Hematopoietic multipotent progenitor cell treated with erythropoietin and hydrocortisone succinate and interleukin-3 and kit ligand, for 8 days (in vitro differentiated cells): ENCODE measurements around the gene TTC28.
"Not testable (repeated sequence)": the region's sequence is repeated elsewhere in the genome, so short reads cannot be mapped to it uniquely, and the experiment has no call there.

Experiments
- DNase-seq: peaks from one replicate; pipeline ENCODE4 v3.0.0-alpha.2; 2015

Gene TTC28

GRCh38 chr22:28553108-28553866 is 126.4 kb downstream of the TTC28 start:
- DNase-seq = not testable (repeated sequence)

DNA sequence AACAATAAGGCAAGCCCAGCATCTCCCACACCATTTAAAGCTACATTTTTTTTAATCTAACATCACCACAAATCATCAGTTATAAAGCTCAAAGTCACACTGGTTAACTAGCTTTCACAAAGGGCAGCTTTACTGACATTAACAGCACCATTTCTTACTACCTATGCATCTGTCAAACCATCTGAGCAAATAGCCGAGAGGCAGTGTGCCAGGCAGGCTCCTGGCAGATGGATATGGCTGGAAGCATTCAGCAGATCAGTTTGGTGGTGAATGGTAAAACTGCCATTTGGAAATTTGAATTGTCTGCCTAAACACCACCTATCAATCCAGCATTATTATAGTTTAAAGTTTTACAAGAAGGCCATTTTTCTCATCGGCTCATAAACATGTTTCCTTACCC is 131.2 kb downstream of the TTC28 start:
- no peak for DNase-seq

GRCh38 chr22:28547132-28547842 is 132.4 kb downstream of the TTC28 start:
- no peak for DNase-seq

DNA sequence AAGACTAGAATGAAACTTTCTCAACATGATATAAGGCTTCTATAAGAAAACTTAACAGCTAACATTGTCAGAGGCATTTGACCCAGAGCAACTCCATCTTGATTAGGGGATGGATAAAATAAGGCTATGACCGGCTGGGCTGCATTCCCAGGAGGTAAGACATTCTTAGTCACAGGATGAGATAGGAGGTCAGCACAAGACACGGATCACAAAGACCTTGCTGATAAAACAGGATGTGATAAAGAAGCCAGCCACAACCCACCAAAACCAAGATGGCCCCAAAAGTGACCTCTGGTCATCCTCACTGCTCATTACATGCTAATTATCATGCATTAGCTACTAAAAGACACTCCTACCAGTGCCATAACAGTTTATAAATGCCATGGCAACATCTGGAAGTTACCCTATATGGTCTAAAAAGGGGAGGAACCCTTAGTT is 135.2 kb downstream of the TTC28 start:
- DNase-seq = peak; percentile 14

- DNase-seq = no peak
These were observed 136.5 kb downstream of the TTC28 start for GRCh38 chr22:28542980-28543621.

- DNase-seq = no peak
These were observed 138.5 kb downstream of the TTC28 start for GRCh38 chr22:28541137-28541536.

DNA sequence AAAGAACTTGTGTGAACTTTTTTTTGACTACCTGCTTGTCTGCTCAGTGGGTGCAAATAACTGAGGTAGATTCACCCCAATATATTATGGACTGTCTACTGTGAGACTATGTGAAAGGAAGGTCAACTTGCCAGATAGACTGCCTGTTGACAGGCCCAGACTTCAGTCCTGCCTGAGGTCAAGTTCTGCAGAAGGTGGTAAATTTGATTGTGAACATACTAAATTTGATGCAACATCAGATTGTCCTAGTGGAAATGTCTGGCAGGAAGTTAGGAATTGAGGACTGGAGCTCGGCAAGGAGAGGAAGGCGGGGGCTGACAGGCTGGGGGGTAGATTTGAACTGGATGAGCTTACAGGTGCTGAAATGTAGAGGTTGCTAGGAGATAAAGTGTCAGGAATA is 140.7 kb downstream of the TTC28 start:
- DNase-seq = no peak

DNA sequence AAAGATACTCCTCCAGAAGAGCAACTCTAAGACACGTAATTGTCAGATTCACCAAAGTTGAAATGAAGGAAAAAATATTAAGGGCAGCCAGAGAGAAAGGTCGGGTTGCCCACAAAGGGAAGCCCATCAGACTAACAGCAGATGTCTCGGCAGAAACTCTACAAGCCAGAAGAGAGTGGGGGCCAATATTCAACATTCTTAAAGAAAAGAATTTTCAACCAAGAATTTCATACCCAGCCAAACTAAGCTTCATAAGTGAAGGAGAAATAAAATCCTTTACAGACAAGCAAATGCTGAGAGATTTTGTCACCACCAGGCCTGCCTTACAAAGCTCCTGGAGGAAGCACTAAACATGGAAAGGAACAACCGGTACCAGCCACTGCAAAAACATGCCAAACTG is 149.1 kb downstream of the TTC28 start:
- not testable (repeated sequence) for DNase-seq

GRCh38 chr22:28529144-28529543 is 150.5 kb downstream of the TTC28 start:
- DNase-seq = not testable (repeated sequence)

- no peak for DNase-seq
These were observed 158.2 kb downstream of the TTC28 start for GRCh38 chr22:28521451-28521850.

DNA sequence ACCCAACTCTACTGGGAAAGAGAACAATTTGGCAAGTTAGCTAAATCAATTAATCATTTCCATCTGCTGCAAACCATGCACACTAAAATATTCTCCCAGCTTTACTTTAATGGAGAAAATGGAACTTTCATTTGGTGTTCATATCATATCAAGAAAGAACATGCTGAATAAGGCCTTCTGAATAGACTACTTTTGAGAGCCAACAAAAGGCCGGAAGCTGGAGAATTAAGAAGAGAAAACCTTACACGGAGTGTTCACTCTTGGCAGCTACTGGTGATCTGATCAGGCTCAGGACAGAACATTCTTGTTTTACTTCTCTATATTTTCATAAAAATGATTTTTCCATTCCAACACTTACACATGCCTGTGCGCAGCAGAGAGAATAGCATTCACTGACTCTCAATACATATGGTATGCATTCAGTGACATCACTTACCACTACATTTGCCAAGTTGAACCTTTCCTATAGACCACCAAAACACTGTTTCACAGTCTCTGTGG is 165.3 kb downstream of the TTC28 start:
- no peak for DNase-seq

GRCh38 chr22:28512387-28512786 is 167.3 kb downstream of the TTC28 start:
- DNase-seq = not testable (repeated sequence)

- DNase-seq = no peak
These were observed 171.7 kb downstream of the TTC28 start for GRCh38 chr22:28507896-28508295.

GRCh38 chr22:28506150-28506535 is 173.5 kb downstream of the TTC28 start:
- no peak for DNase-seq

DNA sequence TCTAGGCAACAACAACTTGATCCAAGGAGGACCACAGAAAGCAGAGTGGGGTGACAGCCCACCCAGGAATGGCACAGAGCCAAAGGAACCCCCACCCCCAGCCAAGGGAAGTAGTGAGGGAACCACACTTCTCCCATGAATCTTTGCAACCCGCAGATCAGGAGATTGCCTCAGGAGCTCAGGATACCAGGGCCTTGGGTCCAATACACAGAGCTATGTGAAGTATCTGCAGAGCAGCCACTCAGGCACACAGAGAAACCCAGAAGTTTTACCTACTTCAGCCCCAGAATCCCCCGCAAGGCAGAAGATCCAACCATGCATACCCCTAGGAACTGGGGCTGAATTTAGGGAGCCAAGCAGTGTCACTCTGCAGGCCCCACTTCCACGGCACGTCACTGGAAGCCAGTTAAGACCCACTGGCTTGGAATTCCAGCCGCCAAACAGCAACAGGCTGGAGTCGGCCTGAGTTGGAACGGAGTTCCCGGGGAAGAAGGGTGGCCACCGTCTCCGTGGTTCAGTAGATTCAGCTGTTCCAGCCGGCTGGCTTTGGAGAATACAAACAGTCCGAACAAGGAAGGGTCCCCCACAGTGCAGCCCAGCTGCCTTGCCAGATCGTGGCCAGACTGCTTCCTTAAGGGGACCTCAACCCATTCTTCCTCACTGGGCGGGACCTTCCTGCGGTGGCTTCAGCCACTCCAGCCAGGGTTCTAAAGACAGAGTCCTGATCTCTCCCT is 174.1 kb downstream of the TTC28 start:
- DNase-seq = no peak

GRCh38 chr22:28500006-28500405 is 179.6 kb downstream of the TTC28 start:
- no peak for DNase-seq

GRCh38 chr22:28498044-28498443 is 181.6 kb downstream of the TTC28 start:
- DNase-seq = no peak

- no peak for DNase-seq
These were observed 182.5 kb downstream of the TTC28 start for GRCh38 chr22:28497188-28497587.

GRCh38 chr22:28491289-28491688 is 188.4 kb downstream of the TTC28 start:
- not testable (repeated sequence) for DNase-seq

DNA sequence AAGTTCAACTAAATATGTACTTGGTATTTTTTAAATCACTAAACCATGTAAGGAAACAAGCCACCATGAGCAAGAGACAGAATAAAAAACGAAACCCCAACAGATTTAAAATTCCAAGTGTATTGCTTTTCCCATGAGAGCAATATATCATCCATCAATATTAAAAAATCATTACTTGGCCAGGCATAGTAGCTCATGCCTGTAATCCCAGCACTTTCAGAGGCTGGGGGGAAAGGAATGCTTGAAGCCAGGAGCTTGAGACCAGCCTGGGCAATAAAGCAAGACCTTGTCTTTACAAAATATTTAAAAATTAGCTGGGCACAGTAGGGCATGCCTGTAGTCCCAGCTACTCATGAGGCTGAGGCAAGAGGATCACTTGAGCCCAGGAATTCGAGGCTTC is 190.8 kb downstream of the TTC28 start:
- peak; percentile 28 for DNase-seq

DNA sequence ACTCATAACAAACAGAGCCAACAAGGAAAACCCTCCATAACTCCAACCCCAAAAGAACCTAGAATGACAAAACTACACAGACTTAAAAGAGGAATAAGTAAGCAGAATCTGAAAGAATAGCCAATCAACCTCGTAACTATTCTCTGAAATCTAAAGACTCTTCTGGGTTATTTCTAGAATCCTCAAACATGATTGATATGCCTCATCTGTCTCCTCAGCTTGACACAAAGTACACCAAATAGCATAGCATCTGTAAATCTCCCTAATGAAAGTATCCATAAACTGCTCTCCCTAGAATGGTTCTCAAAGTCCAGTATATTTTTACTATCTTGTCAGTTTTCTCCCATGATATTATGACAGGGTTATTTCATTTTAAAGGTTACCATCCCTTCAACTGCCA is 195.0 kb downstream of the TTC28 start:
- DNase-seq = no peak

- DNase-seq = no peak
These were observed 197.9 kb downstream of the TTC28 start for GRCh38 chr22:28481725-28482124.
